IMR-90 (cell line): ENCODE data around the gene SMYD1. TPM values are rescaled to one million over a fixed set of nuclear protein-coding genes. Genes with fewer than 3 reads are reported as not detected.

Source experiments
- ATAC-seq: fragments of 200-7000 bp; cut with Tn5 transposase; 2 replicates; pipeline ENCODE4 v1.9.1; 2020; ENCODE audit warnings: low read depth, mild to moderate bottlenecking, moderate library complexity
- BruUV-seq: library from RNA; stranded (reverse); fragments of 400-500 nt; replicated peaks from 2 replicates; lab custom pipeline; 2021; lab: Mats Ljungman, UMichigan
- CTCF ChIA-PET: fragments of 300-600 bp; formaldehyde crosslinking; extraction: SDS; loops from one replicate; lab custom pipeline; 2021; ENCODE audit warnings: antibody characterized with exemption; lab: Yijun Ruan, JAX
- POLR2A ChIA-PET: fragments of 300-600 bp; sonication (Branson Sonifier 250); formaldehyde crosslinking; loops from one replicate; lab custom pipeline; 2022; ENCODE audit warnings: antibody characterized with exemption; ENCODE audit not compliant: unreplicated experiment; lab: Charles Lee
- DNase-seq: peaks from one replicate; pipeline ENCODE4 v3.0.0; 2013
- H2AFZ ChIP-seq: replicated peaks from 2 replicates; pipeline ENCODE3; 2013; ENCODE audit warnings: low read length, mild to moderate bottlenecking; ENCODE audit not compliant: poor library complexity
- H2AK5ac ChIP-seq: 2 replicates; pipeline ENCODE4 v1.6.1; 2013; ENCODE audit warnings: low read depth, low read length, inconsistent platforms
- H2AK9ac ChIP-seq: replicated peaks from 2 replicates; pipeline ENCODE3; 2013; ENCODE audit warnings: mild to moderate bottlenecking, low read depth, low read length, moderate library complexity; ENCODE audit not compliant: poor library complexity
- H2BK120ac ChIP-seq: 2 replicates; pipeline ENCODE4 v1.6.1; 2013; ENCODE audit warnings: low read depth, low read length, inconsistent platforms
- H2BK15ac ChIP-seq: 3 replicates; pipeline ENCODE4 v1.6.1; 2013; ENCODE audit warnings: low read depth, low read length, inconsistent platforms
- H2BK20ac ChIP-seq: 2 replicates; pipeline ENCODE4 v1.6.1; 2013; ENCODE audit warnings: low read depth, mild to moderate bottlenecking, inconsistent platforms, low read length, moderate library complexity
- H2BK5ac ChIP-seq: 2 replicates; pipeline ENCODE4 v1.6.1; 2013; ENCODE audit warnings: mild to moderate bottlenecking, low read depth, low read length, inconsistent platforms; ENCODE audit not compliant: poor library complexity, severe bottlenecking
- H3K14ac ChIP-seq: replicated peaks from 2 replicates; pipeline ENCODE4 v1.6.1; 2013; ENCODE audit warnings: low read depth, low read length, inconsistent platforms
- H3K18ac ChIP-seq: 2 replicates; pipeline ENCODE4 v1.6.1; 2013; ENCODE audit warnings: low read depth, low read length, control low read depth
- H3K23ac ChIP-seq: 2 replicates; pipeline ENCODE4 v1.6.1; 2013; ENCODE audit warnings: low read depth, low read length, inconsistent platforms
- H3K27ac ChIP-seq: 2 replicates; pipeline ENCODE4 v1.5.1; 2013; ENCODE audit warnings: mild to moderate bottlenecking, control low read depth, low read length; ENCODE audit not compliant: insufficient read depth
- H3K27me3 ChIP-seq: 2 replicates; pipeline ENCODE4 v1.6.1; 2013; ENCODE audit warnings: low read length; ENCODE audit not compliant: control insufficient read depth, insufficient read depth
- H3K36me3 ChIP-seq: 2 replicates; pipeline ENCODE4 v1.6.1; 2013; ENCODE audit warnings: low read length, mixed read lengths; ENCODE audit not compliant: control insufficient read depth, insufficient read depth
- H3K4ac ChIP-seq: 2 replicates; pipeline ENCODE4 v1.6.1; 2013; ENCODE audit warnings: low read depth, low read length, inconsistent platforms
- H3K4me1 ChIP-seq: 2 replicates; pipeline ENCODE4 v1.6.1; 2013; ENCODE audit warnings: low read length, mixed read lengths; ENCODE audit not compliant: control insufficient read depth, insufficient read depth
- H3K4me2 ChIP-seq: 2 replicates; pipeline ENCODE4 v1.6.1; 2013; ENCODE audit warnings: low read depth, mild to moderate bottlenecking, control low read depth, low read length, moderate library complexity
- H3K4me3 ChIP-seq: 2 replicates; pipeline ENCODE4 v1.5.1; 2013; ENCODE audit warnings: low read depth, mild to moderate bottlenecking, control low read depth, low read length, moderate library complexity; ENCODE audit not compliant: insufficient read depth
- H3K56ac ChIP-seq: 2 replicates; pipeline ENCODE4 v1.6.1; 2013; ENCODE audit warnings: low read length, inconsistent platforms; ENCODE audit not compliant: insufficient read depth; ENCODE audit errors: extremely low read depth
- H3K79me1 ChIP-seq, 2 experiments: 2 replicates each; pipeline ENCODE4 v1.6.1; 2013; ENCODE audit warnings: low read length in 2 of 2, inconsistent platforms in 1 of 2, low read depth in 1 of 2
- H3K9ac ChIP-seq: 2 replicates; pipeline ENCODE4 v1.6.1; 2013; ENCODE audit warnings: low read depth, low read length, control low read depth
- H3K9me1 ChIP-seq: 2 replicates; pipeline ENCODE4 v1.6.1; 2013; ENCODE audit warnings: low read length, inconsistent platforms; ENCODE audit not compliant: insufficient read depth
- H3K9me3 ChIP-seq: 2 replicates; pipeline ENCODE4 v1.6.1; 2013; ENCODE audit warnings: low read length; ENCODE audit not compliant: control insufficient read depth, insufficient read depth
- H4K20me1 ChIP-seq: 2 replicates; pipeline ENCODE4 v1.6.1; 2013; ENCODE audit warnings: low read length, inconsistent platforms; ENCODE audit not compliant: insufficient read depth
- H4K5ac ChIP-seq: 2 replicates; pipeline ENCODE4 v1.6.1; 2013; ENCODE audit warnings: mild to moderate bottlenecking, low read depth, low read length, control low read depth
- H4K8ac ChIP-seq, 2 experiments: 2 replicates each; pipeline ENCODE4 v1.6.1; 2013; ENCODE audit warnings: low read depth in 2 of 2, low read length in 2 of 2, control low read depth in 1 of 2, inconsistent platforms in 1 of 2
- H4K91ac ChIP-seq: 2 replicates; pipeline ENCODE4 v1.6.1; 2013; ENCODE audit warnings: low read depth, low read length, inconsistent platforms; ENCODE audit not compliant: insufficient read depth
- BHLHE40 ChIP-seq: fragments of 150-350 bp; IDR thresholded peaks from 2 replicates; pipeline ENCODE4 v1.6.1; 2016; ENCODE audit warnings: mild to moderate bottlenecking, low read depth, low read length
- CEBPB ChIP-seq: IDR thresholded peaks from 2 replicates; pipeline ENCODE4 v1.6.1; 2012; ENCODE audit warnings: low read depth, low read length, improper control_type of control experiment
- CTCF ChIP-seq: conservative IDR thresholded peaks from 2 replicates; pipeline ENCODE4 v1.5.1; 2012; ENCODE audit warnings: mild to moderate bottlenecking, low read depth, low read length, improper control_type of control experiment
- ELK1 ChIP-seq: fragments of 150-350 bp; IDR thresholded peaks from 2 replicates; pipeline ENCODE4 v1.6.1; 2016; ENCODE audit warnings: low read depth, mild to moderate bottlenecking, low read length, moderate library complexity, borderline replicate concordance
- MAFK ChIP-seq: IDR thresholded peaks from 2 replicates; pipeline ENCODE4 v1.6.1; 2012; ENCODE audit warnings: low read depth, low read length, improper control_type of control experiment
- MAZ ChIP-seq: IDR thresholded peaks from 2 replicates; pipeline ENCODE4 v1.6.1; 2012; ENCODE audit warnings: low read depth, mild to moderate bottlenecking, low read length, improper control_type of control experiment, moderate library complexity, borderline replicate concordance
- MXI1 ChIP-seq: IDR thresholded peaks from 2 replicates; pipeline ENCODE4 v1.6.1; 2012; ENCODE audit warnings: low read depth, mild to moderate bottlenecking, low read length, moderate library complexity, borderline replicate concordance
- NFE2L2 ChIP-seq: fragments of 150-350 bp; IDR thresholded peaks from 2 replicates; pipeline ENCODE4 v1.6.1; 2016; ENCODE audit warnings: low read depth, mild to moderate bottlenecking, low read length
- POLR2A ChIP-seq: IDR thresholded peaks from 2 replicates; pipeline ENCODE4 v1.6.1; 2012; ENCODE audit warnings: mild to moderate bottlenecking, low read depth, low read length
- RAD21 ChIP-seq: IDR thresholded peaks from 2 replicates; pipeline ENCODE4 v1.6.1; 2012; ENCODE audit warnings: low read length, improper control_type of control experiment
- RCOR1 ChIP-seq: IDR thresholded peaks from 2 replicates; pipeline ENCODE4 v1.6.1; 2012; ENCODE audit warnings: mild to moderate bottlenecking, low read length, improper control_type of control experiment; ENCODE audit not compliant: insufficient replicate concordance
- SMC3 ChIP-seq: fragments of 150-350 bp; IDR thresholded peaks from 2 replicates; pipeline ENCODE4 v1.6.1; 2016; ENCODE audit warnings: low read depth, mild to moderate bottlenecking, antibody characterized with exemption, low read length, moderate library complexity
- WGBS, 2 experiments: methylation state at CpG; one replicate each; pipeline versions ENCODE4 v1.1.5 to v1.1.7; 2013; ENCODE audit warnings: missing lambda C conversion rate in 2 of 2; ENCODE audit not compliant: insufficient read length in 1 of 2; ENCODE audit errors: extremely low coverage in 2 of 2; 5-methylcytosine and 5-hydroxymethylcytosine counted together
- dilution Hi-C: fragments of 300-500 bp; cut with HindIII; formaldehyde crosslinking; loops from one replicate; pipeline ENCODE4 v1.14.3; 2018; ENCODE audit warnings: low sequenced_read_pairs; ENCODE audit not compliant: unreplicated experiment
- in situ Hi-C: fragments of 300-500 bp; cut with MboI; formaldehyde crosslinking; loops from 3 replicates; pipeline ENCODE4 v1.14.3; 2019; ENCODE audit warnings: low sequenced_read_pairs, inconsistent platforms, mixed read lengths
- intact Hi-C: fragments of 100-400 bp; cut with micrococcal nuclease; formaldehyde crosslinking; loops from 2 replicates; pipeline ENCODE4 v1.10.0; 2022
- polyA plus RNA-seq, 3 experiments: library from polyadenylated mRNA; depleted of rRNA; stranded (reverse); fragments of >200 nt; gene quantifications; 2 replicates each; pipeline ENCODE4 v1.2.3, GENCODE V29; 2012; ENCODE audit warnings: low replicate concordance in 1 of 3
- total RNA-seq: library from RNA; depleted of rRNA; stranded (reverse); fragments of >200 nt; gene quantifications from 2 replicates; pipeline ENCODE4 v1.2.3, GENCODE V29; 2012

SMYD1 gene
- total and polyA plus RNA-seq, 2 of the 4 experiments (the other 2 are of a cell fraction): not detected

- Histone ChIP-seq H4K20me1 (no peaks in the 10 kb centered on the region), H3K56ac (no peak overlapping the region), H3K18ac (no peak overlapping the region), H3K14ac (no peak overlapping the region), H2AK5ac (no peak overlapping the region), H3K36me3 (no peaks in the 10 kb centered on the region), H3K27me3 (peaks cover 4% of the 10 kb centered on the region), H3K4ac (no peak overlapping the region), H3K9me1 (no peaks in the 10 kb centered on the region), H4K8ac (no peak overlapping the region), H3K79me1 (no peaks in the 10 kb centered on the region), H3K9ac (no peak overlapping the region), H3K9me3 (no peaks in the 10 kb centered on the region), H3K27ac (no peak overlapping the region), H3K4me1 (no peaks in the 10 kb centered on the region), H2BK15ac (no peak overlapping the region), H4K5ac (no peak overlapping the region), H3K4me3 (no peak overlapping the region), H2BK20ac (no peak overlapping the region), H4K91ac (no peak overlapping the region), H3K23ac (no peak overlapping the region), H2BK5ac (no peak overlapping the region), H2AFZ (no peak overlapping the region), H3K4me2 (no peak overlapping the region), H2BK120ac (no peak overlapping the region), H2AK9ac (no peak overlapping the region)
- no TSS peak for BruUV-seq
- no CpG with 5 or more reads among the region's 5 CpGs for WGBS, 2 experiments
- in situ Hi-C loops: no loop called here
- POLR2A ChIA-PET: no interaction called here
- CTCF ChIA-PET: no interaction called here
- intact Hi-C loops: no loop called here
- dilution Hi-C loops: no loop called here
- ATAC-seq: no peak
- DNase-seq: no peak
- TF ChIP-seq ELK1 (no peak), SMC3 (no peak), MAZ (no peak), RCOR1 (no peak), MAFK (no peak), MXI1 (no peak), CEBPB (no peak), RAD21 (no peak), NFE2L2 (no peak), BHLHE40 (no peak), CTCF (no peak), POLR2A (no peak)
These were observed 47.3 kb downstream of the SMYD1 start for GRCh38 chr2:88114889-88115288.
